Testis (tissue), 2 donors: ENCODE data around the gene TMEM273.

Source experiments
- POLR2A ChIP-seq: fragments of 450-650 bp; IDR thresholded peaks from one replicate; pipeline ENCODE4 v1.6.1; 2017; ENCODE audit warnings: antibody characterized with exemption, mild to moderate bottlenecking, moderate library complexity
- TF ChIP-seq, protein P1 (sequence below), 3 experiments: fragments of 450-650 bp in 2 of 3; fragments of 200-600 bp in 1 of 3; sonication (generic) in 1 of 3; IDR thresholded peaks; one replicate each; pipeline ENCODE4 v1.5.1; 2016 to 2019; ENCODE audit warnings: antibody characterized with exemption in 3 of 3, mild to moderate bottlenecking in 2 of 3, moderate library complexity in 1 of 3

DNA sequence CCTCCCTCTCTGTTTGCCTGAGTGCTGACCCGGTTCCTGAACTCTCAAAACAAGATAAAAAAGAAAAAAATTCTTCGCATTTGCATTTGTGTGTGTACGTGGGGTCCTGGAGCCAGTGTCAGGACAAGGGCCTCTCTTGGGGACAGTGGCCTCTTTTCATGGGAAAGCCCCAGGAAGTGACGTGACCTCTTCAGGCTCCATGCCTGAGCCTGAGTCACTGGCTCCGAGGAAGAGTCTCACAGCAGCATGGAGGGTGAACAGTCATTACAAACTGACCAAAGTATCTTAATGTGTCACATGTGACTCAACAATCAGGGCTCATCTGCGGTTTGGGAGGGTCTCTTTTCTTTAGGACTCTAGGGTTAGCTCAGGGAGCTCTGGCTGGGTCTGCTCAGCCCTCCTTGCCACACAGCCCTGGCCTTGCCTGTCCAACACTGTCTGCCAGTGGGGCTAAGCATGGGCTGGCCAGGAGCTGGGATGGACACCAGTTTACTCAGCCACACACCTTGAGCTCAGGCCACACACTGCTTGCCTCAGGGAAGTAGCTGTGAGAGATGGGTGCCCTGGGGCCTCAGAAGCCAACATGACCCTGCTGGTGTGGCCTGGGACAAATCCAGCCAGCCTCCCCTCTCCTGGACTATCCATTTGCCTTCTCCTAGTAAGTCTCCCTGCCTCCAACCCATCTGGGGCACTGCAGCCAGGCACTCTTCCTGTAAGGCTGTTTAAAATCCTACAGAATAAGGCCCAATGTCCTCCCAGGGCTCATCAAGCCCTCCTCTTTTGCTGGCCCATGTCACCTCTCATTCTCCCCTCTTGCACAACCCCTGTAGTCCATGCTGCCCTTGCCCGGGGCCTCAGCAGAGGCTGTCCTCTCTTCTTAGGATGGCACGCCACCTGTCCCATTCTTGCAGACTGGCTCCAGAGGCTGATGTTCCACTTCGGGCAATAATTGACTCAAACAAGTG, 10.5 kb downstream of the TMEM273 start:
- TF ChIP-seq, protein P1, sequence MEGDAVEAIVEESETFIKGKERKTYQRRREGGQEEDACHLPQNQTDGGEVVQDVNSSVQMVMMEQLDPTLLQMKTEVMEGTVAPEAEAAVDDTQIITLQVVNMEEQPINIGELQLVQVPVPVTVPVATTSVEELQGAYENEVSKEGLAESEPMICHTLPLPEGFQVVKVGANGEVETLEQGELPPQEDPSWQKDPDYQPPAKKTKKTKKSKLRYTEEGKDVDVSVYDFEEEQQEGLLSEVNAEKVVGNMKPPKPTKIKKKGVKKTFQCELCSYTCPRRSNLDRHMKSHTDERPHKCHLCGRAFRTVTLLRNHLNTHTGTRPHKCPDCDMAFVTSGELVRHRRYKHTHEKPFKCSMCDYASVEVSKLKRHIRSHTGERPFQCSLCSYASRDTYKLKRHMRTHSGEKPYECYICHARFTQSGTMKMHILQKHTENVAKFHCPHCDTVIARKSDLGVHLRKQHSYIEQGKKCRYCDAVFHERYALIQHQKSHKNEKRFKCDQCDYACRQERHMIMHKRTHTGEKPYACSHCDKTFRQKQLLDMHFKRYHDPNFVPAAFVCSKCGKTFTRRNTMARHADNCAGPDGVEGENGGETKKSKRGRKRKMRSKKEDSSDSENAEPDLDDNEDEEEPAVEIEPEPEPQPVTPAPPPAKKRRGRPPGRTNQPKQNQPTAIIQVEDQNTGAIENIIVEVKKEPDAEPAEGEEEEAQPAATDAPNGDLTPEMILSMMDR (IDR thresholded peaks at IDR 0.05), result no peak
- no peak for TF ChIP-seq POLR2A
